ENCODE results near the gene MATK.
"Not testable (repeated sequence)": the region's sequence is repeated elsewhere in the genome, so short reads cannot be mapped to it uniquely, and the experiment has no call there.

MATK gene

GRCh38 chr19:3770136-3770999 is 15.8 kb downstream of the MATK start:
- no peak for DNase-seq

GRCh38 chr19:3769494-3769893 is 16.7 kb downstream of the MATK start:
- no peak for DNase-seq

- DNase-seq, result no peak
These were observed 17.5 kb downstream of the MATK start for GRCh38 chr19:3768748-3769099.

GRCh38 chr19:3768015-3768747 is 18.0 kb downstream of the MATK start:
- no peak for DNase-seq

- DNase-seq, result no peak
These were observed 19.1 kb downstream of the MATK start for GRCh38 chr19:3767050-3767449.

GRCh38 chr19:3766520-3766919 is 19.7 kb downstream of the MATK start:
- peak; percentile 35 for DNase-seq

GRCh38 chr19:3765757-3766156 is 20.4 kb downstream of the MATK start:
- not testable (repeated sequence) for DNase-seq

GRCh38 chr19:3765121-3765520 is 21.1 kb downstream of the MATK start:
- DNase-seq, result no peak

- peak; percentile 99 for DNase-seq
These were observed 23.4 kb downstream of the MATK start, which contains the start of gene MRPL54 for GRCh38 chr19:3762501-3763459. TSS of gene MRPL54 (plus strand) at chr19:3762682. CDS start at chr19:3762701, 19 bp downstream.

GRCh38 chr19:3762130-3762473 is 24.1 kb downstream of the MATK start:
- DNase-seq, result no peak

GRCh38 chr19:3761382-3762129 is 24.6 kb downstream of the MATK start, which contains the start of gene APBA3:
TSS of gene APBA3 (minus strand) at chr19:3761692. CDS start at chr19:3760264, 1,428 bp downstream.
- DNase-seq, result peak; percentile 96

GRCh38 chr19:3760871-3761361 is 25.3 kb downstream of the MATK start:
- DNase-seq, result peak; percentile 62

- DNase-seq, result no peak
These were observed 26.5 kb downstream of the MATK start for GRCh38 chr19:3759482-3760254.

GRCh38 chr19:3758297-3758696 is 27.9 kb downstream of the MATK start:
- not testable (repeated sequence) for DNase-seq

- DNase-seq, result not testable (repeated sequence)
These were observed 28.5 kb downstream of the MATK start for GRCh38 chr19:3757705-3758104.

GRCh38 chr19:3753631-3754410 is 32.4 kb downstream of the MATK start:
- DNase-seq, result no peak

- no peak for DNase-seq
These were observed 33.7 kb downstream of the MATK start for GRCh38 chr19:3752492-3752891.

- no peak for DNase-seq
These were observed 34.9 kb downstream of the MATK start for GRCh38 chr19:3751236-3751635.

- no peak for DNase-seq
These were observed 36.0 kb downstream of the MATK start for GRCh38 chr19:3750211-3750610.

GRCh38 chr19:3748965-3749364 is 37.2 kb downstream of the MATK start:
- DNase-seq, result no peak

Data from CD4-positive, alpha-beta T cell treated with Interleukin-21 for 1 hour (primary cell).